ENCODE results near the gene RRP9. TPM values are rescaled to one million over a fixed set of nuclear protein-coding genes. Genes with fewer than 3 reads are reported as not detected.
A peak's percentile ranks its signal among the peaks of the same experiment; 100 is the strongest.

Gene RRP9
- total RNA-seq, 1 donor from 2014 or later, result 20.6 TPM

- H3K9me3 Mint-ChIP-seq (ENCODE audit: unreplicated experiment), result no peaks in the 10 kb centered on the region
- H3K4me3 Mint-ChIP-seq (ENCODE audit: unreplicated experiment), result no peak overlapping the region
- peaks cover 11% of the 10 kb centered on the region for H3K27me3 Mint-ChIP-seq (ENCODE audit: unreplicated experiment)
- TF ChIP-seq, protein P1, sequence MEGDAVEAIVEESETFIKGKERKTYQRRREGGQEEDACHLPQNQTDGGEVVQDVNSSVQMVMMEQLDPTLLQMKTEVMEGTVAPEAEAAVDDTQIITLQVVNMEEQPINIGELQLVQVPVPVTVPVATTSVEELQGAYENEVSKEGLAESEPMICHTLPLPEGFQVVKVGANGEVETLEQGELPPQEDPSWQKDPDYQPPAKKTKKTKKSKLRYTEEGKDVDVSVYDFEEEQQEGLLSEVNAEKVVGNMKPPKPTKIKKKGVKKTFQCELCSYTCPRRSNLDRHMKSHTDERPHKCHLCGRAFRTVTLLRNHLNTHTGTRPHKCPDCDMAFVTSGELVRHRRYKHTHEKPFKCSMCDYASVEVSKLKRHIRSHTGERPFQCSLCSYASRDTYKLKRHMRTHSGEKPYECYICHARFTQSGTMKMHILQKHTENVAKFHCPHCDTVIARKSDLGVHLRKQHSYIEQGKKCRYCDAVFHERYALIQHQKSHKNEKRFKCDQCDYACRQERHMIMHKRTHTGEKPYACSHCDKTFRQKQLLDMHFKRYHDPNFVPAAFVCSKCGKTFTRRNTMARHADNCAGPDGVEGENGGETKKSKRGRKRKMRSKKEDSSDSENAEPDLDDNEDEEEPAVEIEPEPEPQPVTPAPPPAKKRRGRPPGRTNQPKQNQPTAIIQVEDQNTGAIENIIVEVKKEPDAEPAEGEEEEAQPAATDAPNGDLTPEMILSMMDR (IDR thresholded peaks at IDR 0.05; ENCODE audit: unreplicated experiment), result no peak
- no peak overlapping the region for H3K27ac Mint-ChIP-seq (ENCODE audit: unreplicated experiment)
- H3K36me3 Mint-ChIP-seq (ENCODE audit: low read depth, unreplicated experiment), result peaks cover 3% of the 10 kb centered on the region
- DNase-seq (ENCODE audit: low spot score), result no peak
- peaks cover 25% of the 10 kb centered on the region for H3K4me1 Mint-ChIP-seq (ENCODE audit: unreplicated experiment)
These were observed 29.0 kb upstream of the RRP9 start for GRCh38 chr3:51970606-51971300.

GRCh38 chr3:51969841-51970240 lies 28.1 kb upstream of the RRP9 start:
- H3K4me1 Mint-ChIP-seq (ENCODE audit: unreplicated experiment), result peaks cover 26% of the 10 kb centered on the region
- DNase-seq (ENCODE audit: low spot score), result no peak
- TF ChIP-seq, protein P1 (IDR thresholded peaks at IDR 0.05; ENCODE audit: unreplicated experiment), result no peak
- peaks cover 15% of the 10 kb centered on the region for H3K27me3 Mint-ChIP-seq (ENCODE audit: unreplicated experiment)
- peaks cover 3% of the 10 kb centered on the region for H3K36me3 Mint-ChIP-seq (ENCODE audit: low read depth, unreplicated experiment)
- no peak overlapping the region for H3K4me3 Mint-ChIP-seq (ENCODE audit: unreplicated experiment)
- no peaks in the 10 kb centered on the region for H3K9me3 Mint-ChIP-seq (ENCODE audit: unreplicated experiment)
- no peak overlapping the region for H3K27ac Mint-ChIP-seq (ENCODE audit: unreplicated experiment)

DNA sequence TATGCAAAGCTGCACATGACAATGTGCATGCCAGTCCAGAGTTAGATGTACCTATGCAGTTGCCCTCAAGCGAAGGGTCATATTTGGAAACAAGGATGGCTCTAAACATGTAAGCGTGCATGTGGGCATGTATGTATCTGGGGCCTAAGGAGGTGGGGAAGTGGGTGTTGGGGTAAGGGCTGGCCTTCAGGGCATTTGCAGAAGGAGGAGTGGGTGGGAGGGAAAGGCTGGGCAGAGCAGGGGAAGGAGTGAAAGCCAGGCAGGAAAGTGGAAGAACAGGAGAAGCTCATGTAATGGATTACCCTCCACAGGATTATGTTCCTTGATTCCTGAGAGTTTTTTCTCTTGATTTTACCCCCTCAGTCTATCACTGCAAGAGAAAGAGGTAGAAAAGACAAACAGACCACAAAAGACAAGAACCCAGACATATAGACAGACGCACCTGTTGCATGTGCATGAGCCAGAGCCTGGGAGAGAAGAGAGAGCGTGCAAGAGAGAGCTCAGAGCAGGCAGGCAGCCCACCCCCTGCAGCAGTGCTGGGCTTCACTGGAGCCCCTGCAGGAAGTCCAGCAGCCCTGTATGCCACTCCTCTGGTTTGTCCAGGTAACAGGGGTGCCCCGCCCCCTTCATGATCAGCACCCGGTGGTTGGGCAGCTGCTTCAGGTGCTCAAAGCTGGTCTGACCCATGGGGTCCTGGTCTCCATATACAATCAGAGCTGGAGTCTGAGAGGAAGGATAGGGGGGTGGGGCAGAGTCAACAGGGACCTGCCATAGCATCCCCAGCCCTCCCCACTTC lies 27.4 kb upstream of the RRP9 start:
- H3K4me1 Mint-ChIP-seq (ENCODE audit: unreplicated experiment), result peaks cover 22% of the 10 kb centered on the region
- H3K9me3 Mint-ChIP-seq (ENCODE audit: unreplicated experiment), result no peaks in the 10 kb centered on the region
- H3K4me3 Mint-ChIP-seq (ENCODE audit: unreplicated experiment), result peak overlapping the region; percentile 43
- DNase-seq (ENCODE audit: low spot score), result no peak
- TF ChIP-seq, protein P1 (IDR thresholded peaks at IDR 0.05; ENCODE audit: unreplicated experiment), result no peak
- peaks cover 3% of the 10 kb centered on the region for H3K36me3 Mint-ChIP-seq (ENCODE audit: low read depth, unreplicated experiment)
- H3K27me3 Mint-ChIP-seq (ENCODE audit: unreplicated experiment), result peaks cover 15% of the 10 kb centered on the region
- H3K27ac Mint-ChIP-seq (ENCODE audit: unreplicated experiment), result peak overlapping the region; percentile 67

DNA sequence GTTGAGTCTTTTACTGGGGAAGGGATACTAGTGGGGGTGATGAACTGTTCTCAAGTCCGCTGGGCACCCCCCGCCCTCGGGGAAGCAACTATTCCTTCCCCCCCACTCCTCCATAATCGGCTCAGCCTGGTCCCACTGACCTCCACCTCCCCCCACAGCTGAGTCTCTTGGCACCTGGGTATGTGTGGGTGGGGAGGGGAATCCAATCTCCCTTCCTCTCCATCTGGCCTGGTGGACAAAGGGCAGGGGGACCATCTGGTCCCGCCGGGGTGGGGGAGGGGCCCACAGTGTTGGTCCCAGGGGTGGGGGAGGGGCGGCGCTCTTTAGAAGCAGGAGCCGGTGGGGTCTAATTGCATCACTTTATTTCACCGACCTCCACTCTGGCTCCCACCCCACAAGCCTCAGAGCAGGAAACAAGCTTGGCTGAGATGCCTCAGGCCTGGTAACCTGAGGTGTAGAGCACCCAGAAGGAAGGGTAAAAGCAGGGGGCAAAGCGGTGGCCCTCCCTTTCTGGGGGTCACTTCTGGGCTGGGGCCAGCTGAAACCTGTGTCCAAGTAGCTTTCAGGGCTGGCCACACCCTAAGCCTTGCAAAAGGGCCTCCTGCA lies 26.6 kb upstream of the RRP9 start:
- DNase-seq (ENCODE audit: low spot score), result peak; percentile 46
- Mint-ChIP-seq H3K4me1 (ENCODE audit: unreplicated experiment) (peaks cover 18% of the 10 kb centered on the region), H3K27ac (ENCODE audit: unreplicated experiment) (peak overlapping the region; percentile 74), H3K27me3 (ENCODE audit: unreplicated experiment) (peaks cover 14% of the 10 kb centered on the region), H3K9me3 (ENCODE audit: unreplicated experiment) (no peaks in the 10 kb centered on the region), H3K4me3 (ENCODE audit: unreplicated experiment) (peak overlapping the region; percentile 81), H3K36me3 (ENCODE audit: low read depth, unreplicated experiment) (peaks cover 3% of the 10 kb centered on the region)
- TF ChIP-seq, protein P1 (IDR thresholded peaks at IDR 0.05; ENCODE audit: unreplicated experiment), result no peak

Data from endothelial cell (in vitro differentiated cells).